H1 (cell line): ENCODE measurements around the gene MED28. TPM values are rescaled to one million over a fixed set of nuclear protein-coding genes. Genes with fewer than 3 reads are reported as not detected.
"Not testable (repeated sequence)": the region's sequence is repeated elsewhere in the genome, so short reads cannot be mapped to it uniquely, and the experiment has no call there.

Source experiments
- CTCF ChIA-PET: fragments of 300-600 bp; sonication (Branson Sonifier 250); formaldehyde crosslinking; loops from one replicate; lab custom pipeline; 2021; ENCODE audit not compliant: partially characterized antibody; lab: Charles Lee
- POLR2A ChIA-PET: fragments of 300-600 bp; sonication (Branson Sonifier 250); formaldehyde crosslinking; loops from one replicate; lab custom pipeline; 2021; ENCODE audit warnings: inconsistent platforms; ENCODE audit not compliant: partially characterized antibody; lab: Charles Lee
- DNase-seq, 2 experiments: peaks; one replicate each; pipeline versions ENCODE4 v3.0.0 to v3.0.0-alpha.2; 2010 to 2022; ENCODE audit warnings: low spot score in 2 of 2, low read depth in 1 of 2, mixed read lengths in 1 of 2
- FAIRE-seq: peaks from 2 replicates; lab custom pipeline; 2011; peaks lifted over from hg19 to GRCh38; lab: Jason Lieb, UNC
- H2AFZ ChIP-seq: 2 replicates; pipeline ENCODE4 v1.8.1; 2012; ENCODE audit warnings: low read length, inconsistent platforms
- H2AK5ac ChIP-seq: 2 replicates; pipeline ENCODE4 v1.6.1; 2013; ENCODE audit warnings: low read depth, low read length
- H2BK120ac ChIP-seq: replicated peaks from 2 replicates; pipeline ENCODE3; 2013; ENCODE audit warnings: low read depth, low read length, inconsistent platforms
- H2BK12ac ChIP-seq: 2 replicates; pipeline ENCODE4 v1.6.1; 2013; ENCODE audit warnings: low read depth, low read length
- H2BK15ac ChIP-seq: 2 replicates; pipeline ENCODE4 v1.6.1; 2013; ENCODE audit warnings: low read length
- H2BK20ac ChIP-seq: 2 replicates; pipeline ENCODE4 v1.6.1; 2013; ENCODE audit warnings: low read length
- H2BK5ac ChIP-seq: 2 replicates; pipeline ENCODE4 v1.6.1; 2013; ENCODE audit warnings: low read depth, low read length
- H3K14ac ChIP-seq: 2 replicates; pipeline ENCODE4 v1.6.1; 2013; ENCODE audit warnings: inconsistent platforms; ENCODE audit not compliant: insufficient read length
- H3K18ac ChIP-seq: 2 replicates; pipeline ENCODE4 v1.6.1; 2013; ENCODE audit warnings: low read length; ENCODE audit errors: extremely low read depth
- H3K23ac ChIP-seq: 2 replicates; pipeline ENCODE4 v1.6.1; 2013; ENCODE audit warnings: inconsistent platforms; ENCODE audit not compliant: insufficient read length
- H3K23me2 ChIP-seq: 2 replicates; pipeline ENCODE4 v1.6.1; 2013; ENCODE audit warnings: low read depth, low read length
- H3K27ac ChIP-seq: 2 replicates; pipeline ENCODE4 v1.6.1; 2011; ENCODE audit warnings: low read depth, low read length, inconsistent platforms
- H3K27me3 ChIP-seq, 4 experiments: replicated peaks in 1 of 4; 1 replicate in 1 of 4; 2 replicates in 3 of 4; pipeline versions ENCODE4 v1.6.1 to v1.8.1; 2011 to 2013; ENCODE audit warnings: low read length in 3 of 4, mild to moderate bottlenecking in 3 of 4, inconsistent platforms in 2 of 4, mixed read lengths in 2 of 4, moderate library complexity in 1 of 4; ENCODE audit not compliant: control insufficient read depth in 3 of 4, insufficient read depth in 3 of 4; ENCODE audit errors: extremely low read depth in 1 of 4
- H3K36me3 ChIP-seq, 4 experiments: 2 replicates each; pipeline versions ENCODE4 v1.6.1 to v1.8.1; 2011 to 2013; ENCODE audit warnings: mild to moderate bottlenecking in 4 of 4, low read length in 3 of 4, moderate library complexity in 2 of 4, control low read depth in 1 of 4, inconsistent platforms in 1 of 4; ENCODE audit not compliant: insufficient read depth in 4 of 4, control insufficient read depth in 2 of 4
- H3K4ac ChIP-seq: replicated peaks from 2 replicates; pipeline ENCODE3; 2013; ENCODE audit warnings: low read length, low read depth, mixed read lengths, inconsistent platforms; ENCODE audit not compliant: insufficient read length
- H3K4me1 ChIP-seq, 4 experiments: replicated peaks in 1 of 4; 1 replicate in 1 of 4; 2 replicates in 3 of 4; pipeline versions ENCODE4 v1.6.1 to v1.8.1; 2011 to 2013; ENCODE audit warnings: low read length in 3 of 4, inconsistent platforms in 2 of 4, mixed read lengths in 1 of 4; ENCODE audit not compliant: insufficient read depth in 4 of 4, control insufficient read depth in 3 of 4
- H3K4me2 ChIP-seq, 2 experiments: 2 replicates each; pipeline versions ENCODE4 v1.6.1 to v1.8.1; 2011 to 2013; ENCODE audit warnings: low read depth in 2 of 2, low read length in 2 of 2, control low read depth in 1 of 2, inconsistent platforms in 1 of 2, mild to moderate bottlenecking in 1 of 2; ENCODE audit not compliant: insufficient read depth in 1 of 2
- H3K4me3 ChIP-seq, 4 experiments: fragments of 200-600, 300-600 bp in 1 of 4; sonication (generic), shearing (Covaris generic), sonication (Bioruptor Twin) in 1 of 4; 2 replicates each; pipeline versions ENCODE4 v1.5.1 to v1.8.1; 2011 to 2016; ENCODE audit warnings: low read length in 4 of 4, low read depth in 3 of 4, control low read depth in 2 of 4, inconsistent platforms in 2 of 4, mild to moderate bottlenecking in 2 of 4, mixed read lengths in 1 of 4, moderate library complexity in 1 of 4; ENCODE audit not compliant: insufficient read depth in 2 of 4; ENCODE audit errors: extremely low read depth in 1 of 4
- H3K56ac ChIP-seq: replicated peaks from 2 replicates; pipeline ENCODE3; 2013; ENCODE audit warnings: low read depth, mild to moderate bottlenecking, mixed read lengths, low read length, inconsistent platforms; ENCODE audit not compliant: insufficient read length
- H3K79me1 ChIP-seq: 2 replicates; pipeline ENCODE4 v1.6.1; 2013; ENCODE audit warnings: low read depth, low read length, control low read depth
- H3K79me2 ChIP-seq, 2 experiments: 2 replicates each; pipeline versions ENCODE4 v1.6.1 to v1.8.1; 2012 to 2013; ENCODE audit warnings: low read length in 2 of 2, mild to moderate bottlenecking in 2 of 2, inconsistent platforms in 1 of 2; ENCODE audit not compliant: insufficient read depth in 2 of 2, control insufficient read depth in 1 of 2
- H3K9ac ChIP-seq, 4 experiments: replicated peaks in 1 of 4; 1 replicate in 1 of 4; 2 replicates in 3 of 4; pipeline versions ENCODE4 v1.6.1 to v1.8.1; 2011 to 2013; ENCODE audit warnings: low read depth in 3 of 4, low read length in 3 of 4, control low read depth in 2 of 4, mild to moderate bottlenecking in 2 of 4, moderate library complexity in 2 of 4, inconsistent platforms in 1 of 4; ENCODE audit errors: extremely low read depth in 1 of 4
- H3K9me3 ChIP-seq, 2 experiments: 2 replicates each; pipeline versions ENCODE4 v1.6.1 to v1.8.1; 2012 to 2013; ENCODE audit warnings: mild to moderate bottlenecking in 2 of 2, moderate library complexity in 2 of 2, control low read depth in 1 of 2, inconsistent platforms in 1 of 2, low read depth in 1 of 2, low read length in 1 of 2, mixed read lengths in 1 of 2; ENCODE audit not compliant: insufficient read depth in 2 of 2
- H4K20me1 ChIP-seq, 2 experiments: replicated peaks in 1 of 2; 2 replicates each; pipeline versions ENCODE3 to v1.8.1; 2011 to 2013; ENCODE audit warnings: inconsistent platforms in 2 of 2, low read length in 2 of 2, mild to moderate bottlenecking in 1 of 2; ENCODE audit not compliant: insufficient read depth in 2 of 2, control insufficient read depth in 1 of 2
- H4K5ac ChIP-seq: 2 replicates; pipeline ENCODE4 v1.6.1; 2013; ENCODE audit warnings: low read length, low read depth, mixed read lengths, inconsistent platforms; ENCODE audit not compliant: insufficient read length
- H4K8ac ChIP-seq: 2 replicates; pipeline ENCODE4 v1.8.0; 2013; ENCODE audit warnings: mild to moderate bottlenecking, moderate library complexity, low read length, inconsistent platforms; ENCODE audit not compliant: insufficient read depth; ENCODE audit errors: extremely low read depth
- H4K91ac ChIP-seq: replicated peaks from 2 replicates; pipeline ENCODE3; 2013; ENCODE audit warnings: low read length, mixed read lengths, inconsistent platforms; ENCODE audit not compliant: insufficient read length
- WGBS, 2 experiments: shearing (Covaris generic) in 1 of 2; methylation state at CpG; one replicate each; pipeline versions ENCODE4 v1.1.6 to v1.1.7; 2013 to 2015; ENCODE audit warnings: low lambda C conversion rate in 2 of 2, mixed read lengths in 2 of 2, inconsistent platforms in 1 of 2, low coverage in 1 of 2, missing lambda C conversion rate in 1 of 2; ENCODE audit not compliant: insufficient replicate concordance in 2 of 2, insufficient coverage in 1 of 2, insufficient read length in 1 of 2; ENCODE audit errors: extremely low coverage in 1 of 2, missing lambda C conversion rate in 1 of 2; 5-methylcytosine and 5-hydroxymethylcytosine counted together
- polyA plus RNA-seq, 7 experiments: library from polyadenylated mRNA; depleted of rRNA in 3 of 7; stranded (reverse) in 5 of 7; unstranded in 2 of 7; fragments of >200 nt in 5 of 7; fragments of 200-250 nt in 2 of 7; gene quantifications; 1 replicate in 5 of 7; 2 replicates in 1 of 7; 4 replicates in 1 of 7; pipeline versions ENCODE4 v1.2.1 to v1.2.3, GENCODE V29; 2011 to 2013; ENCODE audit warnings: missing spikeins in 2 of 7, mixed read lengths in 2 of 7
- total RNA-seq: library from RNA; stranded (reverse); fragmentation: NEBNext Ultra II Directional; extraction: Animal tissue kit (Norgen Biotek cat#: 25700); gene quantifications from 2 replicates; pipeline ENCODE4 v1.2.1, GENCODE V29; 2021

MED28 gene
- total and polyA plus RNA-seq, 2 of the 8 experiments (the other 6 are each of a cell fraction or from before 2014, with no cell fraction given), result 24.0 to 87.1 TPM

DNA sequence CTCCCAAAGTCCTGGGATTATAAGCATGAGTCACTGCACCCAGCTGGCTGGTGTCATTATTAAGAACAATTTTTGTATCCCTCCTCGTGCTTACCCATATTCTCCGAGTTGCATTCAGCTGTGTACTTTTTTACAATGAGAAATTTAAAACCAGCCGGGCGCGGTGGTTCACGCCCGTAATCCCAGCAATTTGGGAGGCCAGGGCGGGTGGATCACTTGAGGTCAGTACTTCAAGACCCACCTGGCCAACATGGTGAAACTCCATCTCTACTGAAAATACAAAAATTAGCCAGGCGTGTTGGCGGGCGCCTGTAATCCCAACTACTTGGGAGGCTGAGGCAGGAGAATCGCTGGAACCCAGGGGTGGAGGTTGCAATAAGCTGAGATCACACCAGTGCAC is 39.3 kb upstream of the MED28 start:
- H2BK5ac ChIP-seq, FAIRE-seq, H3K36me3 ChIP-seq, H3K23ac ChIP-seq, H3K56ac ChIP-seq, H3K4me3 ChIP-seq, H3K18ac ChIP-seq, H3K27me3 ChIP-seq, H2BK20ac ChIP-seq, H3K9ac ChIP-seq, H4K91ac ChIP-seq, H4K20me1 ChIP-seq, H3K4me2 ChIP-seq, H2AFZ ChIP-seq, H2BK120ac ChIP-seq, H4K5ac ChIP-seq, H3K23me2 ChIP-seq, H3K27ac ChIP-seq, H3K79me1 ChIP-seq, H4K8ac ChIP-seq, H2BK15ac ChIP-seq, DNase-seq, H2BK12ac ChIP-seq, H3K4ac ChIP-seq, H3K79me2 ChIP-seq, H3K14ac ChIP-seq, H3K9me3 ChIP-seq, H3K4me1 ChIP-seq, H2AK5ac ChIP-seq: not testable (repeated sequence)
- 88% methylated on average over 12 of the region's 12 CpGs; no CpG with 5 or more reads in 1 of the 2 experiments for WGBS, 2 experiments
- CTCF ChIA-PET, result interaction anchor here (0.7 to 4.5 kb wide), 3 partner anchors 20 to 202 kb away, joined by 3 to 23 read pairs (median 3); no protein-coding TSS in a partner anchor
- POLR2A ChIA-PET, result interaction anchor here (1.2 to 1.8 kb wide), 2 partner anchors 30 to 40 kb away, joined by 4 to 6 read pairs; no protein-coding TSS in a partner anchor
